NCI-H446 (cell line): ENCODE data around the gene DOK6.
"Not testable (repeated sequence)": the region's sequence is repeated elsewhere in the genome, so short reads cannot be mapped to it uniquely, and the experiment has no call there.

Experiments used
- DNase-seq, 2 experiments: peaks; one replicate each; lab custom pipeline; 2025; lab: John Stamatoyannopoulos, UW

The DOK6 gene

GRCh38 chr18:69400253-69400975 lies at the start of gene DOK6:
DOK6 (plus strand) TSS chr18:69400888.
- DNase-seq, result peak; percentile 78 to 88

DNA sequence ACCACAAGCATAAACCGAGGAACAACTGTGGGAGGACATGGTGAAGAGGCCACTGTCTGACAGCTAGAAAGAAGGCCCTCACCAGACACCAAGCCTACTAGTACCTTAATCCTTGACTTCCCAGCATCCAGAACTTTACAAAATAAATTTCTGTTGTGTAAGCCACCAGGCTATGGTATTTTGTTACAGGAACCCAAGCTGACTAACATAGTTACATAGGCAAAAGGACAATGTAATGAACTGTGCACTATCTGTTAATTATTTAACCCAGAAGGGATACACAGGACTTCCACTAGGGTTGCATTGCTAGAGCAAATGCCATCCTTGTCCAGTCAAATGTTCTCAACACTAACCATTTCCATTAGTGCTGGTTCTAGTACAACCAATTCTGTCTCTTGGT lies 47.7 kb upstream of the DOK6 start:
- no peak for DNase-seq

DNA sequence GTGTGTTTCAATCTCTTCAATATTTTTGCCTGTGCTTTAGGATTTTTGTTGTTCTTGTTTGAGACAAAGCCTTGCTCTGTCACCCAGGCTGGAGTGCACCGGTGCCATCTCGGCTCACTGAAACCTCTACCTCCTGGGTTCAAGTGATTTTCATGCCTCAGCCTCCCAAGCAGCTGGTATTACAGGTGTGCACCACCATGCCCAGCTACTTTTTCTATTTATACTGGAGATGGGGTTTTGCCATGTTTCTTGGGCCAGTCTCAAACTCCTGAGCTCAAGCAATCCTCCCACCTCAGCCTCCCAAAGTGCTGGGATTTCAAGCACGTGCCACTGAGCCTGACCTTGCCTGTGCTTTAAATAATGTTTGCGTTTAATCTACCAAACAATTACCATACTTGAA lies 43.1 kb upstream of the DOK6 start:
- no peak for DNase-seq

DNA sequence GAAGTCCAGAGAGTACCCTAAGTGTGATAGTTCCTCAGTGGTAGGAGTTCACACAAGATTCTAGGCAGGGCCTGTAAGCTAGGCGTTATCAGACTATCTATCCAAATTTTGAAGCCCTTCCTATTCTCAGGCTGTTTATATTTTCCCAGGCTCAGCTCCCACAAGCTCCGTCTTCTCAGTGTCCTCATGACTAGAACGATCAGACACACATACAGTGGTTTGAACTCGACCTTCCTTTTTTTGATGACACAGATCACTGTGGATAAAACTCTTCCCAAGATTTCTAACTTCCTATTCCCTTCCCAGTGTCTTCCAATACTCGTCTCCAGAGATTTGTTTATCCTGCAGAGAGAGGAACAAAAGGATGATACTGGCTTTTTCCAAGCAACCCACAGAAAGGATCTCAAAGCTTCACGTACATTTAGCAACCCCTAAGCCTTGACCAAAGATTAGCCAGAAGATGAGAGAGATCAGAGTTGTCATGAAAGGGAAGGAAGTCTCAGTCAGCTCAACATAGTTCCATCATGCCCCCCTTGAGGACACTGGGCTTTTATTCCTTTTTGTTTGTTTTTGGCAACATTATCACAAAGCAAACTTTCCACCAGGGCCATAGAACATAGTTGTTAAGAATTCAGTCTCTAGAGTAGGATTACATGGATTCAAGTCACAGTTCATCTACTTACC lies 42.3 kb upstream of the DOK6 start:
- DNase-seq, result no peak

GRCh38 chr18:69359768-69360167 lies 40.9 kb upstream of the DOK6 start:
- not testable (repeated sequence) for DNase-seq

GRCh38 chr18:69364930-69365329 lies 35.8 kb upstream of the DOK6 start:
- DNase-seq, result no peak

- no peak for DNase-seq
Measured at GRCh38 chr18:69365658-69366057, 35.0 kb upstream of the DOK6 start.

DNA sequence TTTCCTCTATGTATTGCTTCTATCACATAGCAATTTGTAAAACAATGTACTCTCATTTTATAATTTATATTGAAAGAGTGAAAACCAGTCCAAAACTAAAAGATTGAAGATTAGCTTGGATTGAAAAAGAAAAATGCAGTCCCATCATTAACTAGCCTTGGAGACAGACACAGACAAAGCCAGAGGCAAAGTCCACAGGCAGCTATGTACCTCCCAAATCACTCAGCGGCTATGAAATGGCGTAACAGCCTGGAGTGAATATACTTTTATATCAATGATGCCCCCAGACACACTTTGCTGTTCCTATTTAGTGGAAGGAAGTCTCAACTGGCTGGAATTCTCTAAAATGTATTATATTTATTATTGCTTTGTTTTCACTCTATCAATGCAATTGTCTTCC lies 33.6 kb upstream of the DOK6 start:
- no peak for DNase-seq

DNA sequence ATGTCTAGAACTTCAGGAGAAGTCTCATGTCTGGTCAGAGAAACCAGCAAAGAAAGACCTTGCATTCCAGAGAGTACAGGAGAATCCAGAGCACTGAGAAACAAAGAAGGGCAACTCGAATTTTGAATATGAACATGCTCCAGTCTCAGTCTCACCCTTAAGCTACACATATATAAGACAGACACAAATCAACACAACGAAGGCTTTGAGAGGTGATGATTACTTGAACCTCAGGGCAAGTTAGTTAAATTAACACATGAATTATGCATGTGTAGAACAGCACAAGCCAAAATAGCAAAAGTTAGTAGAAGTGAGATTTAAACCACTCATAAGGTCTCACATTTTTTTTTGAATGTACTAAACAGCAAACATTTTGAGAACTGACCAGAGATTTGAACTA lies 29.0 kb upstream of the DOK6 start:
- DNase-seq, result no peak

GRCh38 chr18:69380324-69380723 lies 20.4 kb upstream of the DOK6 start:
- DNase-seq, result no peak

- DNase-seq, result no peak
Measured at GRCh38 chr18:69383186-69383585, 17.5 kb upstream of the DOK6 start.

GRCh38 chr18:69387186-69387585 lies 13.5 kb upstream of the DOK6 start:
- DNase-seq, result peak in 1 of 2 experiments; percentile 70

- no peak for DNase-seq
Measured at GRCh38 chr18:69388222-69388621, 12.5 kb upstream of the DOK6 start.

GRCh38 chr18:69397096-69397495 lies 3.6 kb upstream of the DOK6 start:
- no peak for DNase-seq

DNA sequence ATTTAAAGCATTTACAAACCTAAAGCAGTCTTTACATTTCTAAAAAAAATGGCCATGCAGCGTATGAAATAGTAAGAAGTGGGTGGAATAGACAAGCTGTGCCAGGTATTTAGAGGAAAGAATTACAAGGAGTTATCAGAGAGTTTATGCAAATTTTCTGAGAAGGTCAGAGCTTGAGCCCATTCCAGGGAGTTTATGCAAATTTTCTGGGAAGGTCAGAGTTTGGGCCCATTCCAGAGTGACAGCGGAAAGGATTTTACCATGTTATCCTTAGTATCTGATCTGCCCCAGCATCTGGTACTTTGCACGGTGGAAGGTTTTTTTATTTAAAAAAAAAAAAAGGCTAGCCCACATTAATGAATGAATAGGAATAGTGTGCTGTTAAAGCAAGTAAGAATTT lies 1.4 kb upstream of the DOK6 start:
- peak in 1 of 2 experiments; percentile 37 for DNase-seq

- peak in 1 of 2 experiments; percentile 61 for DNase-seq
Measured at GRCh38 chr18:69400976-69401225, 213 bp downstream of the DOK6 start.

DNA sequence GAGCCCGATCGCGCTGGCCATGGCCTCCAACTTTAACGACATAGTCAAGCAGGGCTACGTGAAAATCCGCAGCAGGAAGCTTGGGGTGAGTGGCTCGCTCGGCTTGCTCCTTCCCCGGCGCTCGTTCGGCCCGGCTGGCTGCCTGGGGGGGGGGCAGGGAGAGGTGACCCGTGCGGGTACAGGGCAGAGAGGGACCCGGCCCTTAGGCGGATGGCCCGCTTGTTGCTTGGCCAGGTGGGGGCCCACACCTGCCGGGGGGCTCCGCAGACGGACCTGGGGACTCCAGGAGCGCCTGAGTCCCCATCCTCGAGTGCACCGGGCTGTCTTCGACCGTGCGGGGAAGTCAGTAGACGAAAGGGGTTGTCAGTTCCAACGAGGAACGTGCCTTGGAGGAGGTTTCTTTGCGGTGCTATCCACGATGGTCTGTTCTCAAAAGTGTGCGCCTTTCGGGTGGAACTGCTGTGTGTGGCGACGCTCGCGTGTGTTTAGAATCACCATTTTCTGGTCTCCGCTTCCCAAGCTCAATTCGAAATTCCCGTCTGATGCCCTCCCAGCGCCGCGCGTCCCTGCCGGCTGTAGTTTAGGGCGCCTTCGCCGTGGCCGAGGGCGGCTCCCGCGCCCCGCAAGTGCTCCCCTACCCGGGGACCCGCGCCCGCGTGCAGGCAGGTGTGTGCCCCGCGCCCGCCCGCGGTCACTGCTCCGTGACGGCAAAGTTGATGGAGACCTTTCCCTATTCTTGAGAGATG lies 711 bp downstream of the DOK6 start:
- peak; percentile 17 to 59 for DNase-seq

- DNase-seq, result no peak
Measured at GRCh38 chr18:69401972-69402532, 1.4 kb downstream of the DOK6 start.

DNA sequence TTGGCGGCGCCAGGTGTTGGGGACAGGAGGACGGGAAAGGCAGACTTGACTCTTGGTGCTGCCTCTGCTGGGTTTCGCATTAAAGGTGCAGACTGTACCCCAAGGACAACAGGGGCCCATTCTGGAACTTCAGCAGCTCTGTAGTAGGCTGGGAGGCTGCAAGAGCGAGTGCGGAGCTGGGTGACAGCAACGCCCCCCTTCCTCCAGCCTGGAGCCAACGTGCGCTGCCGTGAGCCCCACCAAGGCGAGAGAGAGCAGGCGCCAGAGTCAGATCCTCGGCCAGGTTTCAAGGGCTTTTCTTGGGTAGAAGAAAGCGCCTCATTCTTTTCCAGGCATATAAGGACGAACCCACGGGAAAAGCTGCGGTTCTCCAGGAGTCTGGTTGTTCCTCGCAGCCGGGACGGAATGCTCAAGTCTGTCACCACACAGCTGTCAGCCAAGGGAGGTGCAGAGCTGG lies 1.9 kb downstream of the DOK6 start:
- DNase-seq, result no peak

DNA sequence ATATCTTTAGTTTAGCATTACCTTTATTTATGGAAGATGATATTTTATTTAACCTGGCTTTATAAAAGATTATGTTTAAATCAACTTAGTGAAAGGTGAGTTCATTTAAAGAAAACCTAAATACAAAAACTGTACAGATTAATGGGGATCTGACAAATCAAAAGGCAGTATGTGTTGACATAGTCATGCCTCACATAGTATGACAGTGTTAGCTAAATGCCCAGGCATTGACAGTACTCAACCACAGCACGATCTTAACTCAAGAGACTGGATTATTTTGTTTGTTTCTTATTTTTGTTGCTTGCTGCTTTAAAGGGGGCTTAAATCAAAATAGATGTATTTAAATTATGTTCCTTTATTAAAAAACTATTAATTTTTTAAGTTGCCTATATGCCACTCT lies 7.8 kb downstream of the DOK6 start:
- DNase-seq, result no peak

DNA sequence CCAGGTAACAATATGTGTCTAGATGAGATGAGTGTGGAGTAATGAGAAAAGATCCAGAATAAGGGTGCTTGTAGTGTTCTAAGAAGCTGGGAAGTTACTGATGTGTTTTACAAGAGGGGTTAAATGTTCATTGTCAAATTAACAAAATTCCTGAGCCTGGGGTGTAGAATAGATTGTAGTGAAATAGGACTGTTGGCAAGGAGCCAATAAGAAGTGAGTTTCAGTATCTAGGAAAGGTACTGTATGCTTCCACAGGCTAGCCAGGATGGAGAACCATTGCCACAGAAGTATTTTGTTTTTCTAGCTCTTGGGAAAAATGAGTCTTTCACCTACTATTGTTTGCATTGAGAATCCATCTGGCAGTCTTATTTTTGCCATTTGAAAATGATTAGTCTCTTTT lies 10.5 kb downstream of the DOK6 start:
- DNase-seq, result no peak

DNA sequence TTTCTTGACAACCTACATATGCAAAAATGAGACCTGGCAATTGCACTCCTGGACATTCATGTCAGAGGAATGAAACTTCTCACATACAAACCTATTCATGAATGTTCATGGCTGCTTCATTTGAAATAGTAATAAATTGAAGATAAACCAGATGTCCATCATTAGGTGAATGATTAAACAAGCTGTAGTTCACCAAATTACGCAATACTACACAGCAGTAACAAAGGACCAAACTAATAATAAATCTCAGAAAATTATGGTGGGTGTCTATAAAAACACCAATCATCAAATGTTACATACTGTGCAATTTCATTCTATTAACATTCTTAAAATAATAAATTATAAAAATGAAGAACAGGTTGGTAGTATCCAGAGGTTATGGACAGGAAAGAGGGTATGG lies 13.5 kb downstream of the DOK6 start:
- no peak for DNase-seq

DNA sequence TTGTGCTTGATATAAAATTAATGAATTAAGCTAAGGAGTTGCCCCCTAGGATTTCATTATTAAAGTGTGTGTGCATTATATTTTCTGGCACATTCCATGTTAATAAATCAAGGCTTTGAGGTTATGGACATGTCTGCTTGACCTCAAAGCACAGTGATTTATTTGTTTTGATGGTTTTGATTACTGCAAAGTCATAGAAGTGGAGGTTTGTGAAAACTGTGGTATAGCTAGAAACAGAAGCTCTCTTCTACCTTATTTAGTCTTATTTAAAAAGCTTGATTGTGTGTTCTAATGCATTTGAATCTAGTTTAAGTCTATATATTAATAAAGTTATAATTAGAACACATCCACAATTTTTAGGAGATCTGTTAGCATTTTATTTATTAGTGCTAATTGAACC lies 32.2 kb downstream of the DOK6 start:
- no peak for DNase-seq
